Endothelial cell of umbilical vein (primary cell): ENCODE data around the gene TSTD1. TPM values are rescaled to one million over a fixed set of nuclear protein-coding genes. Genes with fewer than 3 reads are reported as not detected.

Source experiments
- BruUV-seq: library from RNA; stranded (reverse); fragments of 400-500 nt; replicated peaks from 2 replicates; lab custom pipeline; 2021; lab: Mats Ljungman, UMichigan
- CTCF ChIA-PET: fragments of 300-600, 350-600 bp; sonication (Branson Sonifier 250); formaldehyde crosslinking; loops from one replicate; lab custom pipeline; 2021; ENCODE audit warnings: antibody characterized with exemption, inconsistent platforms; lab: Charles Lee
- POLR2A ChIA-PET: fragments of 300-600, 350-600 bp; sonication (Branson Sonifier 250); formaldehyde crosslinking; loops from one replicate; lab custom pipeline; 2021; ENCODE audit warnings: antibody characterized with exemption, inconsistent platforms; lab: Charles Lee
- DNase-seq: peaks from one replicate; pipeline ENCODE4 v3.0.0-alpha.2; 2011; ENCODE audit warnings: low read depth, low spot score
- FAIRE-seq: peaks from 2 replicates; lab custom pipeline; 2011; peaks lifted over from hg19 to GRCh38; lab: Jason Lieb, UNC
- H2AFZ ChIP-seq: 2 replicates; pipeline ENCODE4 v1.6.0; 2012; ENCODE audit warnings: low read depth, low read length, control low read depth, inconsistent platforms
- H3K27ac ChIP-seq: 2 replicates; pipeline ENCODE4 v1.5.1; 2011; ENCODE audit warnings: low read depth, mild to moderate bottlenecking, control low read depth, low read length, moderate library complexity; ENCODE audit not compliant: insufficient read depth
- H3K27me3 ChIP-seq, 2 experiments: 2 replicates each; pipeline versions ENCODE4 v1.6.0 to v1.6.1; 2011; ENCODE audit warnings: low read length in 2 of 2, mixed read lengths in 1 of 2; ENCODE audit not compliant: control insufficient read depth in 2 of 2, insufficient read depth in 2 of 2
- H3K36me3 ChIP-seq, 2 experiments: 2 replicates in 1 of 2; 3 replicates in 1 of 2; pipeline ENCODE4 v1.5.1; 2011; ENCODE audit warnings: low read length in 2 of 2, mild to moderate bottlenecking in 1 of 2, moderate library complexity in 1 of 2; ENCODE audit not compliant: control insufficient read depth in 2 of 2, insufficient read depth in 2 of 2; ENCODE audit errors: extremely low read depth in 1 of 2
- H3K4me1 ChIP-seq: 3 replicates; pipeline ENCODE4 v1.5.1; 2011; ENCODE audit warnings: mild to moderate bottlenecking, low read length; ENCODE audit not compliant: control insufficient read depth, insufficient read depth; ENCODE audit errors: extremely low read depth
- H3K4me2 ChIP-seq: 2 replicates; pipeline ENCODE4 v1.6.1; 2011; ENCODE audit warnings: low read length, control low read depth, mixed read lengths; ENCODE audit not compliant: insufficient read depth
- H3K4me3 ChIP-seq, 3 experiments: fragments of 200-600 bp in 1 of 3; sonication (generic), shearing (Covaris generic) in 1 of 3; replicated peaks in 1 of 3; 2 replicates each; pipeline ENCODE4 v1.5.1; 2011 to 2016; ENCODE audit warnings: control low read depth in 3 of 3, low read length in 3 of 3, mild to moderate bottlenecking in 2 of 3, inconsistent platforms in 1 of 3, low read depth in 1 of 3, moderate library complexity in 1 of 3; ENCODE audit not compliant: insufficient read depth in 1 of 3
- H3K79me2 ChIP-seq: 2 replicates; pipeline ENCODE4 v1.6.0; 2012; ENCODE audit warnings: low read length, inconsistent platforms; ENCODE audit not compliant: control insufficient read depth, insufficient read depth
- H3K9ac ChIP-seq: replicated peaks from 2 replicates; pipeline ENCODE3; 2011; ENCODE audit warnings: low read length, control low read depth; ENCODE audit not compliant: insufficient read depth; ENCODE audit errors: extremely low read depth
- H3K9me1 ChIP-seq: replicated peaks from 3 replicates; pipeline ENCODE4 v1.6.0; 2011; ENCODE audit warnings: mild to moderate bottlenecking, low read length; ENCODE audit not compliant: control insufficient read depth, insufficient read depth; ENCODE audit errors: extremely low read depth
- H3K9me3 ChIP-seq: replicated peaks from 2 replicates; pipeline ENCODE4 v1.5.1; 2012; ENCODE audit warnings: low read length, inconsistent platforms; ENCODE audit not compliant: control insufficient read depth, insufficient read depth
- H4K20me1 ChIP-seq: replicated peaks from 2 replicates; pipeline ENCODE3; 2011; ENCODE audit warnings: mild to moderate bottlenecking, low read length; ENCODE audit not compliant: control insufficient read depth, insufficient read depth; ENCODE audit errors: extremely low read depth
- EZH2 ChIP-seq: IDR thresholded peaks from 2 replicates; pipeline ENCODE4 v1.6.1; 2012; ENCODE audit warnings: borderline replicate concordance, low read depth, mild to moderate bottlenecking, moderate library complexity, low read length, inconsistent platforms; ENCODE audit not compliant: severe bottlenecking
- GATA2 ChIP-seq: IDR thresholded peaks from 2 replicates; pipeline ENCODE4 v1.7.0; 2011; ENCODE audit warnings: low read depth, mild to moderate bottlenecking, moderate library complexity, mixed read lengths, low read length; ENCODE audit not compliant: insufficient read length, insufficient read depth
- JUN ChIP-seq: IDR thresholded peaks from 2 replicates; pipeline ENCODE4 v1.6.1; 2011; ENCODE audit warnings: borderline replicate concordance, low read depth; ENCODE audit not compliant: insufficient read length, insufficient read depth
- POLR2A ChIP-seq: IDR thresholded peaks from 2 replicates; pipeline ENCODE4 v1.6.1; 2012; ENCODE audit warnings: low read depth, mild to moderate bottlenecking, control low read depth, low read length
- POLR2AphosphoS5 ChIP-seq: IDR thresholded peaks from 2 replicates; pipeline ENCODE4 v1.6.1; 2012; ENCODE audit warnings: low read depth, mild to moderate bottlenecking, control low read depth, low read length, moderate library complexity; ENCODE audit not compliant: insufficient read depth
- dilution Hi-C: fragments of 300-500 bp; cut with MboI; formaldehyde crosslinking; loops from one replicate; pipeline ENCODE4 v1.15.0; 2019; ENCODE audit warnings: low sequenced_read_pairs; ENCODE audit not compliant: extremely low pct_ligation_motif_present
- intact Hi-C: fragments of 100-400 bp; cut with micrococcal nuclease; formaldehyde crosslinking; loops from one replicate; pipeline ENCODE4 v1.10.0; 2022
- polyA plus RNA-seq, 4 experiments: library from polyadenylated mRNA; depleted of rRNA in 3 of 4; stranded (reverse) in 3 of 4; unstranded in 1 of 4; fragments of >200 nt; gene quantifications; 2 replicates each; pipeline versions ENCODE4 v1.2.1 to v1.2.3, GENCODE V29; 2011 to 2012; ENCODE audit warnings: missing spikeins in 1 of 4
- total RNA-seq: library from RNA; stranded (reverse); gene quantifications from 2 replicates; pipeline ENCODE4 v1.2.3, GENCODE V29; 2021

Gene TSTD1
- total and polyA plus RNA-seq, 2 donors (not counting 3 experiments of a cell fraction or from before 2014, with no cell fraction given) = 8.9 to 39.1 TPM

- H3K36me3 ChIP-seq = peaks cover 3 to 8% of the 10 kb centered on the region in 2 experiments
- H3K9me1 ChIP-seq = no peaks in the 10 kb centered on the region
- H3K27me3 ChIP-seq = no peaks in the 10 kb centered on the region
- H4K20me1 ChIP-seq = no peaks in the 10 kb centered on the region
- peaks cover 10% of the 10 kb centered on the region for H3K4me1 ChIP-seq
- intact Hi-C loops = no loop called here
- peak overlapping the region; percentile 91 for H3K9ac ChIP-seq
- peak overlapping the region in 1 of 3 experiments; percentile 82 for H3K4me3 ChIP-seq
- DNase-seq (no peak), FAIRE-seq (peak; percentile 40)
- no peaks in the 10 kb centered on the region for H3K9me3 ChIP-seq
- peak overlapping the region; percentile 94 for H3K27ac ChIP-seq
- H2AFZ ChIP-seq = no peak overlapping the region
- BruUV-seq = no TSS peak
- ChIA-PET CTCF (interaction anchor here (1.0 to 11.0 kb wide), 5 partner anchors 24 to 211 kb away, joined by 3 to 181 read pairs (median 6); partner anchors contain the start of gene KLHDC9), POLR2A (interaction anchor here (0.6 kb wide), 1 partner anchor 139 kb away, joined by 3 read pairs; no protein-coding TSS in a partner anchor)
- dilution Hi-C loops = no loop called here
- H3K4me2 ChIP-seq = peak overlapping the region; percentile 89
- H3K79me2 ChIP-seq = peaks cover 12% of the 10 kb centered on the region
- TF ChIP-seq POLR2AphosphoS5 (no peak), GATA2 (no peak), POLR2A (no peak), EZH2 (peak; percentile 21), JUN (no peak)
These were observed 8.0 kb upstream of the TSTD1 start for GRCh38 chr1:161046605-161047228.
